HG03442 (cell line): ENCODE measurements around the gene NUB1.

ENCODE experiments used
- ATAC-seq: cut with Tn5 transposase; IDR thresholded peaks from one replicate; pipeline ENCODE4 v1.9.1; 2021; ENCODE audit warnings: mild to moderate bottlenecking, moderate library complexity; ENCODE audit not compliant: unreplicated experiment

Gene NUB1

GRCh38 chr7:151343516-151343915 lies 1.9 kb downstream of the NUB1 start:
- no peak for ATAC-seq

GRCh38 chr7:151345576-151346469 lies 4.2 kb downstream of the NUB1 start:
- ATAC-seq = no peak

- ATAC-seq = no peak
These were observed 4.8 kb downstream of the NUB1 start for GRCh38 chr7:151346470-151346769.

- ATAC-seq = no peak
These were observed 5.6 kb downstream of the NUB1 start for GRCh38 chr7:151347200-151347599.

- no peak for ATAC-seq
These were observed 7.4 kb downstream of the NUB1 start for GRCh38 chr7:151348970-151349369.

- peak; percentile 40 for ATAC-seq
These were observed 7.9 kb downstream of the NUB1 start for GRCh38 chr7:151349507-151349853.

- no peak for ATAC-seq
These were observed 9.4 kb downstream of the NUB1 start for GRCh38 chr7:151351027-151351426.

- ATAC-seq = peak; percentile 18
These were observed 10.4 kb downstream of the NUB1 start for GRCh38 chr7:151351967-151352366.

- no peak for ATAC-seq
These were observed 10.9 kb downstream of the NUB1 start for GRCh38 chr7:151352512-151352911.

GRCh38 chr7:151361193-151361959 lies 19.8 kb downstream of the NUB1 start:
- no peak for ATAC-seq

GRCh38 chr7:151363182-151363581 lies 21.6 kb downstream of the NUB1 start:
- ATAC-seq = no peak

GRCh38 chr7:151366166-151366879 lies 24.7 kb downstream of the NUB1 start:
- ATAC-seq = no peak

GRCh38 chr7:151366880-151367222 lies 25.2 kb downstream of the NUB1 start:
- ATAC-seq = no peak

- no peak for ATAC-seq
These were observed 25.7 kb downstream of the NUB1 start for GRCh38 chr7:151367284-151367683.

GRCh38 chr7:151368136-151368571 lies 26.5 kb downstream of the NUB1 start:
- ATAC-seq = peak; percentile 97

GRCh38 chr7:151371266-151371665 lies 29.7 kb downstream of the NUB1 start:
- ATAC-seq = no peak

GRCh38 chr7:151372612-151373265 lies 31.1 kb downstream of the NUB1 start:
- ATAC-seq = no peak

GRCh38 chr7:151373599-151373998 lies 32.0 kb downstream of the NUB1 start:
- ATAC-seq = no peak

- no peak for ATAC-seq
These were observed 32.5 kb downstream of the NUB1 start for GRCh38 chr7:151374139-151374538.

GRCh38 chr7:151374726-151375125 lies 33.1 kb downstream of the NUB1 start:
- no peak for ATAC-seq

GRCh38 chr7:151375530-151376217 lies 34.1 kb downstream of the NUB1 start:
- ATAC-seq = no peak
